HepG2 (cell line): ENCODE data around the gene FUCA2. TPM values are rescaled to one million over a fixed set of nuclear protein-coding genes. Genes with fewer than 3 reads are reported as not detected.
A peak's percentile ranks its signal among the peaks of the same experiment; 100 is the strongest.

Experiments used
- CAMTA2 ChIP-seq: sonication (generic); formaldehyde crosslinking; IDR thresholded peaks from 2 replicates; pipeline ENCODE4 v1.4.0; 2020; ENCODE audit warnings: mild to moderate bottlenecking, missing genetic modification reagents, borderline replicate concordance
- CHCHD3 ChIP-seq: sonication (generic); formaldehyde crosslinking; IDR thresholded peaks from 2 replicates; pipeline ENCODE4 v1.8.0; 2022; ENCODE audit warnings: mild to moderate bottlenecking, missing genetic modification reagents, moderate library complexity
- EEA1 ChIP-seq: sonication (generic); formaldehyde crosslinking; IDR thresholded peaks from 2 replicates; pipeline ENCODE4 v1.5.1; 2020; ENCODE audit warnings: mild to moderate bottlenecking, missing genetic modification reagents, borderline replicate concordance
- GATA4 ChIP-seq: sonication (generic); IDR thresholded peaks from 2 replicates; pipeline ENCODE4 v1.6.1; 2016; ENCODE audit warnings: antibody characterized with exemption, low read depth, borderline replicate concordance
- JARID2 ChIP-seq: sonication (generic); formaldehyde crosslinking; IDR thresholded peaks from 2 replicates; pipeline ENCODE4 v1.8.1; 2023; ENCODE audit warnings: missing genetic modification reagents, inconsistent platforms; ENCODE audit not compliant: insufficient replicate concordance
- KAT7 ChIP-seq: IDR thresholded peaks from 2 replicates; pipeline ENCODE4 v1.6.1; 2018; ENCODE audit warnings: borderline replicate concordance, missing compliant biosample characterization
- POLR2AphosphoS2 ChIP-seq: IDR thresholded peaks from 2 replicates; pipeline ENCODE4 v1.6.1; 2011; ENCODE audit warnings: low read depth, low read length, improper control_type of control experiment
- PPARG ChIP-seq: conservative IDR thresholded peaks from 2 replicates; pipeline ENCODE4 v1.6.1; 2016; ENCODE audit warnings: missing biosample characterization, missing genetic modification reagents
- ZNF121 ChIP-seq: sonication (generic); formaldehyde crosslinking; IDR thresholded peaks from 2 replicates; pipeline ENCODE4 v1.5.0; 2020; ENCODE audit warnings: mild to moderate bottlenecking, missing genetic modification reagents
- ZNF430 ChIP-seq: sonication (generic); formaldehyde crosslinking; IDR thresholded peaks from 2 replicates; pipeline ENCODE4 v1.9.0; 2021; ENCODE audit warnings: mild to moderate bottlenecking, missing genetic modification reagents
- ZNF567 ChIP-seq: sonication (generic); formaldehyde crosslinking; IDR thresholded peaks from 2 replicates; pipeline ENCODE4 v1.8.1; 2023; ENCODE audit warnings: mild to moderate bottlenecking, missing genetic modification reagents, borderline replicate concordance
- ZNF589 ChIP-seq: sonication (generic); formaldehyde crosslinking; conservative IDR thresholded peaks from 2 replicates; pipeline ENCODE4 v1.8.0; 2022; ENCODE audit warnings: mild to moderate bottlenecking, moderate library complexity, missing genetic modification reagents
- ZNF749 ChIP-seq: sonication (generic); formaldehyde crosslinking; IDR thresholded peaks from 2 replicates; pipeline ENCODE4 v1.8.0; 2022; ENCODE audit warnings: mild to moderate bottlenecking, missing genetic modification reagents, moderate library complexity, borderline replicate concordance
- polyA plus RNA-seq, 8 experiments: library from polyadenylated mRNA; depleted of rRNA in 3 of 8; stranded (reverse) in 7 of 8; unstranded in 1 of 8; fragments of >200 nt; fragmentation: Illumina TruSeq in 4 of 8; extraction: Trizol in 4 of 8; gene quantifications; 2 replicates each; pipeline versions ENCODE4 v1.2.1 to v1.2.3, GENCODE V29; 2011 to 2016; ENCODE audit warnings: low read depth in 4 of 8, missing spikeins in 1 of 8, mixed read lengths in 1 of 8; ENCODE audit not compliant: insufficient read depth in 1 of 8
- total RNA-seq, 5 experiments: library from RNA; depleted of rRNA; stranded (reverse); fragments of >200 nt; fragmentation: Illumina TruSeq; extraction: Trizol; gene quantifications; 2 replicates each; pipeline ENCODE4 v1.2.3, GENCODE V29; 2016; ENCODE audit warnings: low read depth in 1 of 5
- TF ChIP-seq, protein P1 (sequence below): sonication (generic); formaldehyde crosslinking; IDR thresholded peaks from 2 replicates; pipeline ENCODE4 v1.4.0; 2020; ENCODE audit warnings: mild to moderate bottlenecking, missing genetic modification reagents
- TF ChIP-seq, protein P2 (sequence below): sonication (generic); formaldehyde crosslinking; IDR thresholded peaks from 2 replicates; pipeline ENCODE4 v1.9.0; 2021; ENCODE audit warnings: missing genetic modification reagents, mild to moderate bottlenecking, borderline replicate concordance
- TF ChIP-seq, protein P3 (sequence below): sonication (generic); formaldehyde crosslinking; IDR thresholded peaks from 2 replicates; pipeline ENCODE4 v1.9.0; 2021; ENCODE audit warnings: missing genetic modification reagents, borderline replicate concordance
- TF ChIP-seq, protein P4 (sequence below): sonication (generic); formaldehyde crosslinking; IDR thresholded peaks from 2 replicates; pipeline ENCODE4 v1.4.0; 2020; ENCODE audit warnings: missing genetic modification reagents

The FUCA2 gene
- total and polyA plus RNA-seq, 2 of the 13 experiments (the other 11 are each of a cell fraction or from before 2014, with no cell fraction given) = 87.4 to 144 TPM

DNA sequence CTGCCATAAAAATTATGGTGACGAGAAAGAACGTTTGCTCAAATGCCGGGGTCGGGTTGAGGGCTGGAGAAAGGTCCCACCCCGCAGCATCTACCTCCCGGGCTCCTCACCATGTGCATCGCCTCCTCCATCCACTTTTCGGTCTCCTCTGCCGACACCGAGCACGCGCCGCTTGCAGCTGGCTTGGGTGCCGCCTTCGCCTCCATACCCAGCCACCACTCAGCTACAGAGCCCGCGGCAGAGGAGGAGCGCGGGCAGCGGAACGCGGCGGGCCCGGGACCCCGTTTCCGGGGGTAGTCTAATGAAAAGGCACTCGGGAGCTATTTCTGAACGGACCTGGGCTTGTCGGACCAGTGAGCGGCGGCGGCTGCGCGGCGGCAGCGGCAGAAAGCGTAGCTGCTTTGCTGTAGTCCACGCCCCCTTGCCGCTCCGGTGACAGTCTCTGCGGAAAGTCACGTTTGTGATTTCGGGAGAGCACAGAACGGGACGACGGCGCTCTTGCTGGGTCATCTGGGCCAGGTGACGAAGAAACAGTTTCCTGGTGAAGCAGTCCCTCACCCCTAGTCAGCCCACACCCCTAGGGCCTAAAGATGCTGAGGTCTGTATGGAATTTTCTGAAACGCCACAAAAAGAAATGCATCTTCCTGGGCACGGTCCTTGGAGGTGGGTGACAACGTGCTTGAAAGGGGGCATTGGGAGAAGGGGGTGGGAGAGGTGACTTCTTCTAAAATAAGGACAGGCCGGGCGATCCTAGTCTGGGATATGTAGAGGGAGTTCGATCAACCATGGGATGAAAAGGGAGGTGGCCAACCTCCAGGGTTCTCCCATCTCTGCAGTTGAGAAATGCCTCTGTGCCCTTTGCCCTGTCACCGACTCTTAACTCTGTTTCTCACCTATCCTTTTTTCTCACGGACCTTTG, 60.8 kb downstream of the FUCA2 start, which contains the start of the genes ADAT2 and PEX3 (continued):
- TF ChIP-seq POLR2AphosphoS2 = peak; percentile 47; the same call in 1 of the 2 replicates
- TF ChIP-seq, protein P1, sequence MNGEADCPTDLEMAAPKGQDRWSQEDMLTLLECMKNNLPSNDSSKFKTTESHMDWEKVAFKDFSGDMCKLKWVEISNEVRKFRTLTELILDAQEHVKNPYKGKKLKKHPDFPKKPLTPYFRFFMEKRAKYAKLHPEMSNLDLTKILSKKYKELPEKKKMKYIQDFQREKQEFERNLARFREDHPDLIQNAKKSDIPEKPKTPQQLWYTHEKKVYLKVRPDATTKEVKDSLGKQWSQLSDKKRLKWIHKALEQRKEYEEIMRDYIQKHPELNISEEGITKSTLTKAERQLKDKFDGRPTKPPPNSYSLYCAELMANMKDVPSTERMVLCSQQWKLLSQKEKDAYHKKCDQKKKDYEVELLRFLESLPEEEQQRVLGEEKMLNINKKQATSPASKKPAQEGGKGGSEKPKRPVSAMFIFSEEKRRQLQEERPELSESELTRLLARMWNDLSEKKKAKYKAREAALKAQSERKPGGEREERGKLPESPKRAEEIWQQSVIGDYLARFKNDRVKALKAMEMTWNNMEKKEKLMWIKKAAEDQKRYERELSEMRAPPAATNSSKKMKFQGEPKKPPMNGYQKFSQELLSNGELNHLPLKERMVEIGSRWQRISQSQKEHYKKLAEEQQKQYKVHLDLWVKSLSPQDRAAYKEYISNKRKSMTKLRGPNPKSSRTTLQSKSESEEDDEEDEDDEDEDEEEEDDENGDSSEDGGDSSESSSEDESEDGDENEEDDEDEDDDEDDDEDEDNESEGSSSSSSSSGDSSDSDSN (CRISPR knock-in tag) = peak; percentile 98
- TF ChIP-seq ZNF121 (CRISPR knock-in tag) = peak; percentile 85
- peak; percentile 94 for TF ChIP-seq PPARG (CRISPR knock-in tag)
- TF ChIP-seq KAT7 (CRISPR knock-in tag) = peak; percentile 100
- TF ChIP-seq, protein P2, sequence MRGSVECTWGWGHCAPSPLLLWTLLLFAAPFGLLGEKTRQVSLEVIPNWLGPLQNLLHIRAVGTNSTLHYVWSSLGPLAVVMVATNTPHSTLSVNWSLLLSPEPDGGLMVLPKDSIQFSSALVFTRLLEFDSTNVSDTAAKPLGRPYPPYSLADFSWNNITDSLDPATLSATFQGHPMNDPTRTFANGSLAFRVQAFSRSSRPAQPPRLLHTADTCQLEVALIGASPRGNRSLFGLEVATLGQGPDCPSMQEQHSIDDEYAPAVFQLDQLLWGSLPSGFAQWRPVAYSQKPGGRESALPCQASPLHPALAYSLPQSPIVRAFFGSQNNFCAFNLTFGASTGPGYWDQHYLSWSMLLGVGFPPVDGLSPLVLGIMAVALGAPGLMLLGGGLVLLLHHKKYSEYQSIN (CRISPR knock-in tag) = no peak
- TF ChIP-seq ZNF567 (CRISPR knock-in tag) = peak; percentile 100
- peak; percentile 99 for TF ChIP-seq ZNF589 (CRISPR knock-in tag)
- TF ChIP-seq CAMTA2 (CRISPR knock-in tag) = no peak
- 0 out of 2 replicates have a peak, but pooled peaks have one; percentile 85 for TF ChIP-seq EEA1
- TF ChIP-seq, protein P3, sequence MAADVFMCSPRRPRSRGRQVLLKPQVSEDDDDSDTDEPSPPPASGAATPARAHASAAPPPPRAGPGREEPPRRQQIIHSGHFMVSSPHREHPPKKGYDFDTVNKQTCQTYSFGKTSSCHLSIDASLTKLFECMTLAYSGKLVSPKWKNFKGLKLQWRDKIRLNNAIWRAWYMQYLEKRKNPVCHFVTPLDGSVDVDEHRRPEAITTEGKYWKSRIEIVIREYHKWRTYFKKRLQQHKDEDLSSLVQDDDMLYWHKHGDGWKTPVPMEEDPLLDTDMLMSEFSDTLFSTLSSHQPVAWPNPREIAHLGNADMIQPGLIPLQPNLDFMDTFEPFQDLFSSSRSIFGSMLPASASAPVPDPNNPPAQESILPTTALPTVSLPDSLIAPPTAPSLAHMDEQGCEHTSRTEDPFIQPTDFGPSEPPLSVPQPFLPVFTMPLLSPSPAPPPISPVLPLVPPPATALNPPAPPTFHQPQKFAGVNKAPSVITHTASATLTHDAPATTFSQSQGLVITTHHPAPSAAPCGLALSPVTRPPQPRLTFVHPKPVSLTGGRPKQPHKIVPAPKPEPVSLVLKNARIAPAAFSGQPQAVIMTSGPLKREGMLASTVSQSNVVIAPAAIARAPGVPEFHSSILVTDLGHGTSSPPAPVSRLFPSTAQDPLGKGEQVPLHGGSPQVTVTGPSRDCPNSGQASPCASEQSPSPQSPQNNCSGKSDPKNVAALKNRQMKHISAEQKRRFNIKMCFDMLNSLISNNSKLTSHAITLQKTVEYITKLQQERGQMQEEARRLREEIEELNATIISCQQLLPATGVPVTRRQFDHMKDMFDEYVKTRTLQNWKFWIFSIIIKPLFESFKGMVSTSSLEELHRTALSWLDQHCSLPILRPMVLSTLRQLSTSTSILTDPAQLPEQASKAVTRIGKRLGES (CRISPR knock-in tag) = 0 out of 2 replicates have a peak, but pooled peaks have one; percentile 44
- peak; percentile 74; the same call in 1 of the 2 replicates for TF ChIP-seq CHCHD3 (CRISPR knock-in tag)
- 0 out of 2 replicates have a peak, but pooled peaks have one; percentile 62 for TF ChIP-seq GATA4
- TF ChIP-seq JARID2 = peak; percentile 99
- TF ChIP-seq ZNF749 (CRISPR knock-in tag) = peak; percentile 95; the same call in 1 of the 2 replicates
- peak; percentile 99 for TF ChIP-seq ZNF430
- TF ChIP-seq, protein P4, sequence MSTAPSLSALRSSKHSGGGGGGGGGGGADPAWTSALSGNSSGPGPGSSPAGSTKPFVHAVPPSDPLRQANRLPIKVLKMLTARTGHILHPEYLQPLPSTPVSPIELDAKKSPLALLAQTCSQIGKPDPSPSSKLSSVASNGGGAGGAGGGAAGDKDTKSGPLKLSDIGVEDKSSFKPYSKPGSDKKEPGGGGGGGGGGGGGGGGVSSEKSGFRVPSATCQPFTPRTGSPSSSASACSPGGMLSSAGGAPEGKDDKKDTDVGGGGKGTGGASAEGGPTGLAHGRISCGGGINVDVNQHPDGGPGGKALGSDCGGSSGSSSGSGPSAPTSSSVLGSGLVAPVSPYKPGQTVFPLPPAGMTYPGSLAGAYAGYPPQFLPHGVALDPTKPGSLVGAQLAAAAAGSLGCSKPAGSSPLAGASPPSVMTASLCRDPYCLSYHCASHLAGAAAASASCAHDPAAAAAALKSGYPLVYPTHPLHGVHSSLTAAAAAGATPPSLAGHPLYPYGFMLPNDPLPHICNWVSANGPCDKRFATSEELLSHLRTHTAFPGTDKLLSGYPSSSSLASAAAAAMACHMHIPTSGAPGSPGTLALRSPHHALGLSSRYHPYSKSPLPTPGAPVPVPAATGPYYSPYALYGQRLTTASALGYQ (CRISPR knock-in tag) = peak; percentile 98
